ENCODE results near the gene RASGRF1. TPM values are rescaled to one million over a fixed set of nuclear protein-coding genes. Genes with fewer than 3 reads are reported as not detected.

Gene RASGRF1
- total RNA-seq, 2 donors from 2014 or later = 0.09 to 1.1 TPM

DNA sequence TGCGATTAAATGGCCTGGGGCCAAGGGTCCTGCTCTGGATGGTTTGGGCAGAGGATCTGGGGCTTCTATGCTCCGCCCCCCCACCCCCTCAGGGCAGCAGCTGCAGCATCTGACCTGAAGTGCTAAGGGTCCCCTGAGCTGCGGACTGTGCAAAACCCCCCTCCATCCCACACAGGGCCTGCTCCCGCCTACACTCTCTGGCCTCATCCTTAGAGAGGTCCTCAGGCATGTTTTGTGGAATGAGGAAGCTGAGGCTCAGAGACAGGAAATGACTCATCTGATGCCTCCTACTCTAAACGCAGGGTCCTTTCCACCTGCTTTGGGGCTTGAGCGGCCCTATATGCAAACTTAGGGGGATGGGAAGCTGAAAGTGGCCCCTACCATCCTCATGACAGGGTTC is 86.2 kb downstream of the RASGRF1 start:
- no peaks in the 10 kb centered on the region for H3K27me3 ChIP-seq (replicated peaks; ENCODE audit: insufficient read depth)
- intact Hi-C loops (cut with DNase I) = no loop called here
- H3K4me3 ChIP-seq = no peak overlapping the region
- H3K36me3 ChIP-seq = no peaks in the 10 kb centered on the region
- no peak overlapping the region for H3K27ac ChIP-seq
- WGBS = 59% methylated on average over 6 of the region's 6 CpGs
- H3K4me1 ChIP-seq (replicated peaks) = no peaks in the 10 kb centered on the region
- H3K9me3 ChIP-seq = no peaks in the 10 kb centered on the region
- DNase-seq (ENCODE audit: low spot score) = no peak
- TF ChIP-seq, protein P1, sequence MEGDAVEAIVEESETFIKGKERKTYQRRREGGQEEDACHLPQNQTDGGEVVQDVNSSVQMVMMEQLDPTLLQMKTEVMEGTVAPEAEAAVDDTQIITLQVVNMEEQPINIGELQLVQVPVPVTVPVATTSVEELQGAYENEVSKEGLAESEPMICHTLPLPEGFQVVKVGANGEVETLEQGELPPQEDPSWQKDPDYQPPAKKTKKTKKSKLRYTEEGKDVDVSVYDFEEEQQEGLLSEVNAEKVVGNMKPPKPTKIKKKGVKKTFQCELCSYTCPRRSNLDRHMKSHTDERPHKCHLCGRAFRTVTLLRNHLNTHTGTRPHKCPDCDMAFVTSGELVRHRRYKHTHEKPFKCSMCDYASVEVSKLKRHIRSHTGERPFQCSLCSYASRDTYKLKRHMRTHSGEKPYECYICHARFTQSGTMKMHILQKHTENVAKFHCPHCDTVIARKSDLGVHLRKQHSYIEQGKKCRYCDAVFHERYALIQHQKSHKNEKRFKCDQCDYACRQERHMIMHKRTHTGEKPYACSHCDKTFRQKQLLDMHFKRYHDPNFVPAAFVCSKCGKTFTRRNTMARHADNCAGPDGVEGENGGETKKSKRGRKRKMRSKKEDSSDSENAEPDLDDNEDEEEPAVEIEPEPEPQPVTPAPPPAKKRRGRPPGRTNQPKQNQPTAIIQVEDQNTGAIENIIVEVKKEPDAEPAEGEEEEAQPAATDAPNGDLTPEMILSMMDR (IDR thresholded peaks at IDR 0.05) = no peak
- TF ChIP-seq POLR2A (IDR thresholded peaks at IDR 0.05) (no peak), POLR2AphosphoS5 (IDR thresholded peaks at IDR 0.05) (no peak)

DNA sequence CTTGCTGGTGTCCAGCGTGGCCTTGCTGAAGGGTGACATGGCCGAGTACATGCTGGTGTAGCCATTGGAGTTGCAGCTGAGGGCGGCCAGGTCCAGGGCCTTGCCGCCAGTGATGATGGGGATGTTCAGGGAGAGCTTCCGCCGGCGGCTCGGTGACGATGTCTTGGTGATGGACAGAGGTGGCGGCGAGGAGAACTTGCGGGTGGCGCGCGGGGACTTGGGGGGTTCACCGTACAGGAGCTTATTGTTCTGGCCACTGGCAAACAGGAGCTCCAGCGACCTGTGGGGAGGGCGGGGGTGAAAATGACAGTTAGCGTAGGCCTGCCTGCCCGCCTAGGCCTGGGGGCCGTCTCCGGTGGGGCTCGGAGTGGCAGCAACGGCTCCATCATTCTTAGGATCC is 86.7 kb downstream of the RASGRF1 start:
- TF ChIP-seq POLR2AphosphoS5 (IDR thresholded peaks at IDR 0.05) (no peak), POLR2A (IDR thresholded peaks at IDR 0.05) (no peak)
- TF ChIP-seq, protein P1 (IDR thresholded peaks at IDR 0.05) = no peak
- intact Hi-C loops (cut with DNase I) = no loop called here
- Histone ChIP-seq H3K27me3 (replicated peaks; ENCODE audit: insufficient read depth) (no peaks in the 10 kb centered on the region), H3K9me3 (no peaks in the 10 kb centered on the region), H3K4me1 (replicated peaks) (no peaks in the 10 kb centered on the region), H3K36me3 (no peaks in the 10 kb centered on the region), H3K4me3 (no peak overlapping the region), H3K27ac (no peak overlapping the region)
- DNase-seq (ENCODE audit: low spot score) = no peak
- WGBS = 96% methylated on average over 24 of the region's 24 CpGs

DNA sequence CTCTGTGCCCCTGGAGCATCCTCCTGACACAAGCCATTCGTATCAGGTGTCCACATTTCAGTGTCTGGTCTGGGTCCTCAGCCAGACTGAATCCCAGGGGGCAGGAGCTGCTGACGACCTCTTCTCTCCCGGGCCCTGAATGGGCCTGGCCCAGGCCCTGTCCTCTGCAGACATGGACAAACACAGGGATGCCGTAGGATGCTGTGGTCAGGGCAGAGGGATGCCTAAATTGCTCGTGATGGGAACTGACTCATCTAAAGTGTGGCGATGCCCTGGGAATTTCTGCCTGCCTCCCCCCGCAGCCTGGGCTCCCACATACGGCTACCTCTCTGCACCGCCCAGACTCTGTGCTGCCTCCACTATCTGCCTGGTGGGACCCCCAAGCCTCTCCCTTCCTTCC is 87.3 kb downstream of the RASGRF1 start:
- TF ChIP-seq POLR2A (IDR thresholded peaks at IDR 0.05) (no peak), POLR2AphosphoS5 (IDR thresholded peaks at IDR 0.05) (no peak)
- no peak overlapping the region for H3K27ac ChIP-seq
- intact Hi-C loops (cut with DNase I) = no loop called here

DNA sequence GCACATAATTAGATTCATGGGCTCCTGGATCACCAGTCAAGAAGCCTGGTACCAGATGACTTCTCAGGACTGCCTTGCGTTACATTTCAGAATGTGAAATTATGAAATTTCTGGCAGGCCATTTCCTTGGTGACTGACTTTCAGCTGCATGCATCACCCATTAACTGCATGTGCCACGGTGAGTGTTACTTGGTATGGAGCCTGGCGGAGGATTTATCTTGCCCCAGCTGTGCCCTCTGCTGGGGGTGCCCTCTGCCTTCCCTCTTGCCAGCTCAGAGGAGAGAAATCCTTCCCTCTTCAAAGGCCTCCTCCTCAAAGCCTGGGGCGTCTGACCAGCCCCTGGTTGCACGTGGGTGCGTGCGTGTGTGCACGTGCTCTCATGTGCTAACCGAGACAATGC is 88.0 kb downstream of the RASGRF1 start:
- intact Hi-C loops (cut with DNase I) = no loop called here
- H3K9me3 ChIP-seq = no peaks in the 10 kb centered on the region
- no peaks in the 10 kb centered on the region for H3K4me1 ChIP-seq (replicated peaks)
- WGBS = 79% methylated on average over 9 of the region's 9 CpGs
- H3K4me3 ChIP-seq = no peak overlapping the region
- H3K27ac ChIP-seq = no peak overlapping the region
- no peak for DNase-seq (ENCODE audit: low spot score)
- no peaks in the 10 kb centered on the region for H3K36me3 ChIP-seq
- H3K27me3 ChIP-seq (replicated peaks; ENCODE audit: insufficient read depth) = no peaks in the 10 kb centered on the region
- no peak for TF ChIP-seq POLR2AphosphoS5 (IDR thresholded peaks at IDR 0.05)
- TF ChIP-seq, protein P1 (IDR thresholded peaks at IDR 0.05) = no peak
- no peak for TF ChIP-seq POLR2A (IDR thresholded peaks at IDR 0.05)

More for the DNA sequence above, 87.3 kb downstream of the RASGRF1 start:
- Histone ChIP-seq H3K27me3 (replicated peaks; ENCODE audit: insufficient read depth) (no peaks in the 10 kb centered on the region), H3K36me3 (no peaks in the 10 kb centered on the region), H3K4me3 (no peak overlapping the region), H3K4me1 (replicated peaks) (no peaks in the 10 kb centered on the region), H3K9me3 (no peaks in the 10 kb centered on the region)
- 91% methylated on average over 9 of the region's 9 CpGs for WGBS
- DNase-seq (ENCODE audit: low spot score) = no peak

DNA sequence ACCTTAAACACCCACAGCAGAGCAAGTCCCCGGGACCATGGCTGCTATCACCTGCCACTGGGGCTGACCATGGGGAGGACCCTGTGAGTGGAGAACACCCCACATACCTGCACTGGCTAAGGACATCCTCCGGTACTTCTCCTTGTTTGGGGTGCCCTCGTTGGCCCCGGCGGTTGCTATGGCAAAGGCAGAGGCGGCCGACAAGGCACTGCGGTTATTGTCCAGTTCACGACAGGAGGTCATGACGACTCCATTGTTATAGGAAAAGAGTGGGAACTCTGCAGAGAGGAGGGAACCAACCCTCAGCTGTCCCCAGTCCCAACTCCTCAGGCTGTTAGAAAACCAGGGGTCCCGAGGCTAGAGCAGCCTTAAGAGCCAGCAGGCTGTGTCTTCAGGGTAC is 90.9 kb downstream of the RASGRF1 start:
- H3K4me3 ChIP-seq = no peak overlapping the region
- no peak overlapping the region for H3K27ac ChIP-seq
- TF ChIP-seq POLR2A (IDR thresholded peaks at IDR 0.05) = no peak
- TF ChIP-seq, protein P1 (IDR thresholded peaks at IDR 0.05) = no peak
- TF ChIP-seq POLR2AphosphoS5 (IDR thresholded peaks at IDR 0.05) = no peak
- H3K9me3 ChIP-seq = no peaks in the 10 kb centered on the region
- no peak for DNase-seq (ENCODE audit: low spot score)
- WGBS = 90% methylated on average over 11 of the region's 11 CpGs
- no peaks in the 10 kb centered on the region for H3K4me1 ChIP-seq (replicated peaks)
- no peaks in the 10 kb centered on the region for H3K27me3 ChIP-seq (replicated peaks; ENCODE audit: insufficient read depth)
- no peaks in the 10 kb centered on the region for H3K36me3 ChIP-seq
- intact Hi-C loops (cut with DNase I) = no loop called here

Data from prostate gland (tissue), 2 donors.